Heart right ventricle (tissue), 16 donors: ENCODE data around the gene GCSAM. TPM values are rescaled to one million over a fixed set of nuclear protein-coding genes. Genes with fewer than 3 reads are reported as not detected.

ENCODE experiments used
- ATAC-seq, 8 donors: fragments of 200-7000 bp; cut with Tn5 transposase; one replicate each; pipeline ENCODE4 v1.9.1; 2020; ENCODE audit warnings: mild to moderate bottlenecking in 8 of 8, moderate library complexity in 8 of 8, moderate number of reproducible peaks in 1 of 8
- DNase-seq, 2 donors: peaks; one replicate each; pipeline ENCODE4 v3.0.0-alpha.2; 2020
- H3K27ac ChIP-seq, 10 donors: fragments of 200-600 bp; sonication (generic) in 2 of 10; one replicate each; pipeline versions ENCODE4 v1.5.0 to v1.8.0; 2020 to 2022; ENCODE audit warnings: mild to moderate bottlenecking in 3 of 10
- H3K27me3 ChIP-seq, 7 donors: fragments of 200-600 bp; one replicate each; pipeline ENCODE4 v1.8.0; 2021 to 2022; ENCODE audit warnings: mild to moderate bottlenecking in 2 of 7
- H3K36me3 ChIP-seq, 9 donors: fragments of 200-600 bp; sonication (generic) in 1 of 9; one replicate each; pipeline versions ENCODE4 v1.5.0 to v1.8.0; 2020 to 2022; ENCODE audit warnings: mild to moderate bottlenecking in 2 of 9
- H3K4me1 ChIP-seq, 9 donors: fragments of 200-600 bp; sonication (generic) in 1 of 9; one replicate each; pipeline versions ENCODE4 v1.5.0 to v1.8.0; 2020 to 2022; ENCODE audit warnings: mild to moderate bottlenecking in 4 of 9
- H3K4me3 ChIP-seq, 10 donors: fragments of 200-600 bp; sonication (generic) in 2 of 10; one replicate each; pipeline versions ENCODE4 v1.5.0 to v1.8.0; 2020 to 2022; ENCODE audit warnings: mild to moderate bottlenecking in 7 of 10, moderate library complexity in 2 of 10
- H3K9me3 ChIP-seq, 11 donors: fragments of 200-600 bp in 10 of 11; sonication (generic) in 2 of 11; one replicate each; pipeline versions ENCODE4 v1.5.0 to v1.8.0; 2013 to 2022; ENCODE audit warnings: mild to moderate bottlenecking in 2 of 11, control low read depth in 1 of 11, moderate library complexity in 1 of 11
- CTCF ChIP-seq, 9 donors: fragments of 200-600 bp; sonication (generic) in 2 of 9; IDR thresholded peaks; one replicate each; pipeline versions ENCODE4 v1.5.0 to v1.8.0; 2021 to 2022; ENCODE audit warnings: antibody characterized with exemption in 9 of 9, mild to moderate bottlenecking in 5 of 9, moderate library complexity in 1 of 9
- WGBS, 2 donors: extraction: QIAGEN DNeasy Blood & Tissue Kit; methylation state at CpG; one replicate each; pipeline ENCODE4 v1.1.7; 2013; ENCODE audit warnings: inconsistent platforms in 1 of 2; 5-methylcytosine and 5-hydroxymethylcytosine counted together
- intact Hi-C, 10 donors: fragments of 100-400 bp; cut with DNase I; formaldehyde crosslinking; loops; one replicate each; pipeline versions ENCODE4 v1.11.1 to v1.14.2; 2022
- polyA plus RNA-seq, 2 donors: library from polyadenylated mRNA; stranded (reverse); fragments of 200-250 nt; gene quantifications; one replicate each; pipeline ENCODE4 v1.2.3, GENCODE V29; 2013
- total RNA-seq, 10 donors: library from RNA; stranded (reverse); fragmentation: NEBNext Ultra II Directional in 3 of 10; extraction: Animal tissue kit (Norgen Biotek cat#: 25700) in 3 of 10; gene quantifications; one replicate each; pipeline versions ENCODE4 v1.2.1 to v1.2.4, GENCODE V29; 2021 to 2023
- donor health status: Arrhythmogenic right ventricular cardiomyopathy.
- donor health status: ischemic (EF 13 %, LVEDD 7.1; RV severe dilation, severe dysfunction).
- donor health status: healthy with polysubstance abuse.
- donor health status: DM: no; HTN: yes; CAD: no.
- donor health status: DM: no; HTN: no; CAD: no.
- donor health status: ischemic (EF 25% LVEDD 6.9; RV normal size, moderate dysfunction).
- donor health status: ischemic (EF 25% LVEDD 5.7; RV mildly dilated, moderate dysfunction).
- donor health status: healthy.
- donor health status: DM: yes; HTN: yes; CAD: no.
- donor health status: Ischemic cardiomyopathy.
- donor health status: ischemic (EF 35%, LVEDD 5.7; RV mildly dilated, moderate dysfunction).
- donor health status: nonischemic (EF 11% LVEDD 7.7; RV severe dilation, severe dysfunction).
- donor health status: DM: yes; HTN: yes; CAD: no.
- donor health status: PGD.
- donor health status: ischemic (EF 29% LVEDD 5.4; RV normal size, mild dysfunction).
- donor health status: nonischemic (EF 23%, LVEDD 6.1; RV moderate dilation, normal function).

GCSAM gene
- total and polyA plus RNA-seq, 12 donors: 0.04 to 0.62 (median 0.28) TPM; not detected in 7

- intact Hi-C loops: loop anchor here in 1 of 10 donors (10.0 kb wide), 1 partner anchor 157 kb away; no protein-coding TSS in a partner anchor
These were observed 5.2 kb downstream of the GCSAM start for GRCh38 chr3:112127522-112128494.

GRCh38 chr3:112126511-112126911 lies 6.5 kb downstream of the GCSAM start:
- Histone ChIP-seq H3K4me1 (peaks cover 4 to 38% (median 18%) of the 10 kb centered on the region in 9 donors), H3K4me3 (no peak overlapping the region), H3K27ac (peak overlapping the region in 3 of 10 donors; percentile 12 to 25 (median 16)), H3K36me3 (peaks cover 0 to 6% (median 0%) of the 10 kb centered on the region in 9 donors), H3K9me3 (no peaks in the 10 kb centered on the region), H3K27me3 (no peaks in the 10 kb centered on the region)
- TF ChIP-seq CTCF (IDR thresholded peaks at IDR 0.05): no peak
- no peak for DNase-seq
- intact Hi-C loops: loop anchor here in 1 of 10 donors (10.0 kb wide), 1 partner anchor 158 kb away; no protein-coding TSS in a partner anchor
- ATAC-seq: peak in 2 of 8 donors; percentile 7 to 20
- WGBS, 2 donors: 67 to 87% methylated on average over 1 of the region's 1 CpG

More at GRCh38 chr3:112127522-112128494, 5.2 kb downstream of the GCSAM start:
- 48 to 50% methylated on average over 10 of the region's 10 CpGs for WGBS, 2 donors
- ATAC-seq (peak in 3 of 8 donors; percentile 34 to 51 (median 34)), DNase-seq (no peak)
- peak overlapping the region in 4 of 10 donors; percentile 3 to 19 (median 5) for H3K4me3 ChIP-seq
- no peaks in the 10 kb centered on the region for H3K9me3 ChIP-seq
- peaks cover 0 to 6% (median 0%) of the 10 kb centered on the region in 9 donors for H3K36me3 ChIP-seq
- H3K27me3 ChIP-seq: no peaks in the 10 kb centered on the region
- H3K27ac ChIP-seq: peak overlapping the region in 1 of 10 donors; percentile 16
- no peak for TF ChIP-seq CTCF (IDR thresholded peaks at IDR 0.05)
- peaks cover 4 to 48% (median 19%) of the 10 kb centered on the region in 9 donors for H3K4me1 ChIP-seq

- Histone ChIP-seq H3K27ac (no peak overlapping the region), H3K36me3 (no peaks in the 10 kb centered on the region), H3K9me3 (no peaks in the 10 kb centered on the region), H3K27me3 (no peaks in the 10 kb centered on the region), H3K4me3 (no peak overlapping the region), H3K4me1 (peaks cover 4 to 45% (median 18%) of the 10 kb centered on the region in 9 donors)
- DNase-seq (no peak), ATAC-seq (peak in 1 of 8 donors; percentile 55)
- no peak for TF ChIP-seq CTCF (IDR thresholded peaks at IDR 0.05)
- WGBS, 2 donors: 72 to 80% methylated on average over 5 of the region's 5 CpGs
- intact Hi-C loops: loop anchor here in 2 of 10 donors (5.0 to 10.0 kb wide), 2 partner anchors 160 to 407 kb away; no protein-coding TSS in a partner anchor
These were observed 8.0 kb downstream of the GCSAM start for GRCh38 chr3:112124907-112125607.

GRCh38 chr3:112123548-112123947 lies 9.5 kb downstream of the GCSAM start:
- no peak overlapping the region for H3K27ac ChIP-seq
- H3K36me3 ChIP-seq: no peaks in the 10 kb centered on the region
- no peak for DNase-seq
- TF ChIP-seq CTCF (IDR thresholded peaks at IDR 0.05): no peak
- intact Hi-C loops: loop anchor here in 2 of 10 donors (5.0 to 10.0 kb wide), 2 partner anchors 161 to 409 kb away; no protein-coding TSS in a partner anchor
- H3K4me3 ChIP-seq: no peak overlapping the region
- WGBS, 2 donors: 98 to 100% methylated on average over 2 of the region's 2 CpGs
- H3K9me3 ChIP-seq: no peaks in the 10 kb centered on the region
- no peak for ATAC-seq
- H3K4me1 ChIP-seq: peaks cover 4 to 44% (median 19%) of the 10 kb centered on the region in 9 donors
- no peaks in the 10 kb centered on the region for H3K27me3 ChIP-seq
